T-cell (primary cell): ENCODE data around the gene CETN1. TPM values are rescaled to one million over a fixed set of nuclear protein-coding genes. Genes with fewer than 3 reads are reported as not detected.

Source experiments
- ATAC-seq, 4 experiments: fragments of 200-7000 bp in 3 of 4; fragments of 150-1000 bp in 1 of 4; cut with Tn5 transposase; replicated peaks in 1 of 4; 1 replicate in 3 of 4; 2 replicates in 1 of 4; pipeline ENCODE4 v1.10.0; 2021; ENCODE audit warnings: moderate library complexity in 3 of 4, mild to moderate bottlenecking in 2 of 4, moderate number of reproducible peaks in 1 of 4
- CTCF ChIA-PET, 2 donors: fragments of 300-600 bp; sonication (Branson Sonifier 250); formaldehyde crosslinking; loops; one replicate each; lab custom pipeline; 2022; ENCODE audit warnings: antibody characterized with exemption in 2 of 2; lab: Charles Lee
- POLR2A ChIA-PET, 2 donors: fragments of 300-600 bp; sonication (Branson Sonifier 250); formaldehyde crosslinking; loops; one replicate each; lab custom pipeline; 2022; ENCODE audit warnings: antibody characterized with exemption in 2 of 2; lab: Charles Lee
- DNase-seq, 35 experiments: peaks; one replicate each; pipeline versions ENCODE4 v3.0.0 to v3.0.0-alpha.2; 2013 to 2023
- H3K27ac ChIP-seq: one replicate; pipeline ENCODE4 v1.5.1; 2013; ENCODE audit warnings: low read length
- H3K27me3 ChIP-seq, 2 experiments: replicated peaks in 1 of 2; 1 replicate in 1 of 2; 2 replicates in 1 of 2; pipeline versions ENCODE4 v1.6.1 to v1.7.0; 2013; ENCODE audit warnings: low read length in 1 of 2, mixed read lengths in 1 of 2; ENCODE audit not compliant: control insufficient read depth in 2 of 2, insufficient read depth in 2 of 2; ENCODE audit errors: extremely low read depth in 1 of 2
- H3K36me3 ChIP-seq, 2 donors: 1 replicate in 1 of 2; 2 replicates in 1 of 2; pipeline versions ENCODE4 v1.6.1 to v1.7.0; 2013; ENCODE audit warnings: low read length in 1 of 2; ENCODE audit not compliant: control insufficient read depth in 2 of 2, insufficient read depth in 1 of 2; ENCODE audit errors: extremely low read depth in 1 of 2
- H3K4me1 ChIP-seq, 2 experiments: 1 replicate in 1 of 2; 2 replicates in 1 of 2; pipeline versions ENCODE4 v1.6.1 to v1.7.0; 2013; ENCODE audit warnings: low read length in 2 of 2, mixed read lengths in 1 of 2; ENCODE audit not compliant: insufficient read depth in 2 of 2, control insufficient read depth in 1 of 2; ENCODE audit errors: extremely low read depth in 1 of 2
- H3K4me3 ChIP-seq, 2 donors: 1 replicate in 1 of 2; 2 replicates in 1 of 2; pipeline versions ENCODE4 v1.5.1 to v1.7.0; 2013; ENCODE audit warnings: mild to moderate bottlenecking in 2 of 2, low read length in 1 of 2, moderate library complexity in 1 of 2; ENCODE audit not compliant: control insufficient read depth in 1 of 2; ENCODE audit errors: extremely low read depth in 1 of 2
- H3K9me3 ChIP-seq: 2 replicates; pipeline ENCODE4 v1.7.0; 2013
- H3K27ac Mint-ChIP-seq, 2 donors: one replicate each; pipeline ENCODE4 v1.8.0; 2020 to 2021; ENCODE audit warnings: mild to moderate bottlenecking in 2 of 2, mixed read lengths in 2 of 2
- H3K27me3 Mint-ChIP-seq, 2 donors: one replicate each; pipeline ENCODE4 v1.8.0; 2021 to 2022; ENCODE audit warnings: mixed read lengths in 2 of 2
- H3K36me3 Mint-ChIP-seq: one replicate; pipeline ENCODE4 v1.8.0; 2021; ENCODE audit warnings: mixed read lengths
- H3K4me1 Mint-ChIP-seq, 3 donors: one replicate each; pipeline ENCODE4 v1.8.0; 2020 to 2022; ENCODE audit warnings: mixed read lengths in 3 of 3, mild to moderate bottlenecking in 1 of 3
- H3K4me3 Mint-ChIP-seq, 3 donors: one replicate each; pipeline ENCODE4 v1.8.0; 2020 to 2022; ENCODE audit warnings: mild to moderate bottlenecking in 3 of 3, mixed read lengths in 3 of 3, moderate library complexity in 3 of 3
- H3K9me3 Mint-ChIP-seq, 3 donors: one replicate each; pipeline ENCODE4 v1.8.0; 2020 to 2022; ENCODE audit warnings: mixed read lengths in 3 of 3
- WGBS: methylation state at CpG from one replicate; pipeline ENCODE4 v1.1.5; 2013; ENCODE audit warnings: missing lambda C conversion rate; ENCODE audit not compliant: insufficient coverage; 5-methylcytosine and 5-hydroxymethylcytosine counted together
- total RNA-seq, 35 experiments: library from RNA in 6 of 35; stranded (reverse) in 6 of 35; fragments of 120-200 nt in 1 of 35; gene quantifications; one replicate each; pipeline versions ENCODE4 v1.2.1 to v1.2.4 and lab custom pipeline; 2013 to 2026

Gene CETN1
- total RNA-seq, 5 donors from 2014 or later (not counting 1 experiment from before 2014, with no cell fraction given), result not detected

- no peak overlapping the region for H3K27ac Mint-ChIP-seq
- no peaks in the 10 kb centered on the region for H3K9me3 Mint-ChIP-seq
- H3K4me3 ChIP-seq, result no peak overlapping the region
- H3K36me3 ChIP-seq, result no peaks in the 10 kb centered on the region
- H3K27ac ChIP-seq, result no peak overlapping the region
- H3K9me3 ChIP-seq, result no peaks in the 10 kb centered on the region
- peaks cover 0 to 16% of the 10 kb centered on the region in 2 experiments for H3K27me3 ChIP-seq
- H3K4me1 ChIP-seq, result no peaks in the 10 kb centered on the region
- DNase-seq (no peak), ATAC-seq (no peak)
- CTCF ChIA-PET, result no interaction called here
- POLR2A ChIA-PET, result interaction anchor here in 1 of 2 donors (0.5 kb wide), 1 partner anchor 217 kb away, joined by 6 read pairs; no protein-coding TSS in a partner anchor
- no peak overlapping the region for H3K4me3 Mint-ChIP-seq
- H3K36me3 Mint-ChIP-seq, result no peaks in the 10 kb centered on the region
- no peaks in the 10 kb centered on the region for H3K4me1 Mint-ChIP-seq
- 85% methylated on average over 2 of the region's 7 CpGs for WGBS
- H3K27me3 Mint-ChIP-seq, result peaks cover 10 to 12% of the 10 kb centered on the region in 2 donors
These were observed 27.8 kb downstream of the CETN1 start for GRCh38 chr18:607930-608329.

GRCh38 chr18:610214-610928 is 30.2 kb downstream of the CETN1 start:
- WGBS, result 83% methylated on average over 8 of the region's 15 CpGs
- Histone ChIP-seq H3K9me3 (no peaks in the 10 kb centered on the region), H3K4me3 (no peak overlapping the region), H3K27me3 (peaks cover 2 to 16% of the 10 kb centered on the region in 2 experiments), H3K4me1 (no peaks in the 10 kb centered on the region), H3K27ac (no peak overlapping the region), H3K36me3 (no peaks in the 10 kb centered on the region)
- Mint-ChIP-seq H3K4me1 (no peaks in the 10 kb centered on the region), H3K27me3 (peaks cover 10 to 12% of the 10 kb centered on the region in 2 donors), H3K27ac (no peak overlapping the region), H3K4me3 (no peak overlapping the region), H3K36me3 (no peaks in the 10 kb centered on the region), H3K9me3 (no peaks in the 10 kb centered on the region)
- ChIA-PET CTCF (no interaction called here), POLR2A (interaction anchor here in 1 of 2 donors (0.6 kb wide), 1 partner anchor 62 kb away, joined by 3 read pairs; no protein-coding TSS in a partner anchor)
- no peak for ATAC-seq
- DNase-seq, result no peak

GRCh38 chr18:612156-612555 is 32.0 kb downstream of the CETN1 start:
- Histone ChIP-seq H3K9me3 (no peaks in the 10 kb centered on the region), H3K4me1 (no peaks in the 10 kb centered on the region), H3K36me3 (no peaks in the 10 kb centered on the region), H3K27me3 (peaks cover 2 to 4% of the 10 kb centered on the region in 2 experiments), H3K4me3 (no peak overlapping the region), H3K27ac (no peak overlapping the region)
- WGBS, result 81% methylated on average over 6 of the region's 7 CpGs
- H3K27me3 Mint-ChIP-seq, result peaks cover 0 to 5% of the 10 kb centered on the region in 2 donors
- DNase-seq, result no peak
- no peaks in the 10 kb centered on the region for H3K9me3 Mint-ChIP-seq
- no peaks in the 10 kb centered on the region for H3K4me1 Mint-ChIP-seq
- CTCF ChIA-PET, result no interaction called here
- H3K27ac Mint-ChIP-seq, result no peak overlapping the region
- H3K36me3 Mint-ChIP-seq, result no peaks in the 10 kb centered on the region
- ATAC-seq, result no peak
- no peak overlapping the region for H3K4me3 Mint-ChIP-seq
- POLR2A ChIA-PET, result interaction anchor here in 1 of 2 donors (0.5 kb wide), 1 partner anchor 8 kb away, joined by 3 read pairs; no protein-coding TSS in a partner anchor

GRCh38 chr18:614193-614592 is 34.0 kb downstream of the CETN1 start:
- Histone ChIP-seq H3K27me3 (peaks cover 0 to 2% of the 10 kb centered on the region in 2 experiments), H3K36me3 (no peaks in the 10 kb centered on the region), H3K27ac (no peak overlapping the region), H3K4me1 (no peaks in the 10 kb centered on the region), H3K9me3 (no peaks in the 10 kb centered on the region), H3K4me3 (no peak overlapping the region)
- no CpG with 5 or more reads among the region's 1 CpG for WGBS
- H3K36me3 Mint-ChIP-seq, result no peaks in the 10 kb centered on the region
- no peak for ATAC-seq
- H3K27me3 Mint-ChIP-seq, result peaks cover 0 to 5% of the 10 kb centered on the region in 2 donors
- DNase-seq, result no peak
- no peaks in the 10 kb centered on the region for H3K9me3 Mint-ChIP-seq
- no peak overlapping the region for H3K4me3 Mint-ChIP-seq
- H3K27ac Mint-ChIP-seq, result no peak overlapping the region
- CTCF ChIA-PET, result no interaction called here
- POLR2A ChIA-PET, result interaction anchor here in 1 of 2 donors (0.6 kb wide), 1 partner anchor 375 kb away, joined by 3 read pairs; no protein-coding TSS in a partner anchor
- no peaks in the 10 kb centered on the region for H3K4me1 Mint-ChIP-seq

- peaks cover 0 to 2% of the 10 kb centered on the region in 2 experiments for H3K27me3 ChIP-seq
- Mint-ChIP-seq H3K27me3 (peaks cover 0 to 7% of the 10 kb centered on the region in 2 donors), H3K36me3 (no peaks in the 10 kb centered on the region), H3K4me1 (no peaks in the 10 kb centered on the region), H3K4me3 (no peak overlapping the region), H3K27ac (no peak overlapping the region), H3K9me3 (no peaks in the 10 kb centered on the region)
- CTCF ChIA-PET, result interaction anchor here in 1 of 2 donors (1.2 kb wide), 1 partner anchor 16 kb away, joined by 4 read pairs; no protein-coding TSS in a partner anchor
- H3K9me3 ChIP-seq, result no peaks in the 10 kb centered on the region
- H3K36me3 ChIP-seq, result no peaks in the 10 kb centered on the region
- no peaks in the 10 kb centered on the region for H3K4me1 ChIP-seq
- DNase-seq, result no peak
- POLR2A ChIA-PET, result no interaction called here
- ATAC-seq, result no peak
- 43% methylated on average over 2 of the region's 5 CpGs for WGBS
- H3K27ac ChIP-seq, result no peak overlapping the region
- no peak overlapping the region for H3K4me3 ChIP-seq
These were observed 34.9 kb downstream of the CETN1 start for GRCh38 chr18:615092-615521.

GRCh38 chr18:615773-616172 is 35.6 kb downstream of the CETN1 start:
- ChIA-PET CTCF (interaction anchor here in 1 of 2 donors (1.2 kb wide), 1 partner anchor 16 kb away, joined by 4 read pairs; no protein-coding TSS in a partner anchor), POLR2A (no interaction called here)
- Mint-ChIP-seq H3K27ac (no peak overlapping the region), H3K4me1 (no peaks in the 10 kb centered on the region), H3K27me3 (peaks cover 0 to 2% of the 10 kb centered on the region in 2 donors), H3K36me3 (no peaks in the 10 kb centered on the region), H3K9me3 (no peaks in the 10 kb centered on the region), H3K4me3 (no peak overlapping the region)
- DNase-seq (no peak), ATAC-seq (no peak)
- H3K4me1 ChIP-seq, result no peaks in the 10 kb centered on the region
- no peaks in the 10 kb centered on the region for H3K36me3 ChIP-seq
- WGBS, result 74% methylated on average over 2 of the region's 4 CpGs
- no peaks in the 10 kb centered on the region for H3K9me3 ChIP-seq
- no peak overlapping the region for H3K27ac ChIP-seq
- H3K27me3 ChIP-seq, result peaks cover 0 to 2% of the 10 kb centered on the region in 2 experiments
- no peak overlapping the region for H3K4me3 ChIP-seq
